SIG-M5 (cell line): ENCODE measurements around the gene PROSER2.

ENCODE experiments used
- DNase-seq: peaks from one replicate; lab custom pipeline; 2025; lab: John Stamatoyannopoulos, UW

Gene PROSER2

DNA sequence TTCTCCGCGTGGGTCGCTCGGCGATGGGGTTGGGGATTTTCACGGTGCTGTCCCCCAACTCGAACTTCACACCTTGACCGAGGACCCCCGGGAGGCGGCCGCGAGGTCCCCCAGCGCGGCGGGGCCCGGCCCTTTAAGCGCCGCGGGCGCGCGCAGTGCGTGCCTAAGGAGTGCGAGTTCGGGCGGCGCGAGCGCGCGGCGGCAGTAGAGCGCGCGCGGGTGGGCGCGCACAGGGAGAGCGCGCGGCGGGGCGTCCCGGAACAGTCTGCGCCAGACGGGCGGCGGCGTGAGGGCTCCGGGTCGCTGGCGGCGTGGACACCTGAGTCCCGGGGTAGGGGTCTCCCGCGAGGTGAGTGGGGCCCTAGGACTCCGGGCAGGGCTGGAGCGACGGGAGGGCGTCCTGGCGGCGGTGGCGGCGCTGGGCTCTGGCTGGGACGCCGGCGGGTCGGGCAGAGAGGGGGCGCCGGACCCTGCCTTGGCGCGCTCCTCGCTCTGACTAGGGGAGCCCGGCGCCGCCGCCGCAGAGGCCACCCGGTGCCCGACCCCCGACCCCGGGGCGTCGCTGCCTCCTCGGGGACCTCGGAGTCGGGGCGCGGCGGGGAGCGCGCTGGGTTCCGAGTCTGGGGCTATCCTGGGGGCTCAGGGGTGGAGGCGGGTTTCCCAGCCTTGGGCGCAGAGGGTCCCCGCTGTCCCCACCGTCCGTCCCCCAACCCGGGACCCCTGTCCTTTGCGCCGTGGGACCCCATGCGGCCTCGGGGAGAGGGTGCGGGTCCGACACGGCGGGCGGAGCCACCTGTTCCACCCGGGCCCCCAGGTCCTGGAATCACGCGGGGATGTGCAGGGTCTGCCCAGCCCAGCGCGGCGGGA is at the start of gene PROSER2:
Gene PROSER2, plus strand, starts transcription at position 235 of the 867 bp plus-strand sequence. CDS start 28,722 bp downstream, outside the sequence.
- no peak for DNase-seq

DNA sequence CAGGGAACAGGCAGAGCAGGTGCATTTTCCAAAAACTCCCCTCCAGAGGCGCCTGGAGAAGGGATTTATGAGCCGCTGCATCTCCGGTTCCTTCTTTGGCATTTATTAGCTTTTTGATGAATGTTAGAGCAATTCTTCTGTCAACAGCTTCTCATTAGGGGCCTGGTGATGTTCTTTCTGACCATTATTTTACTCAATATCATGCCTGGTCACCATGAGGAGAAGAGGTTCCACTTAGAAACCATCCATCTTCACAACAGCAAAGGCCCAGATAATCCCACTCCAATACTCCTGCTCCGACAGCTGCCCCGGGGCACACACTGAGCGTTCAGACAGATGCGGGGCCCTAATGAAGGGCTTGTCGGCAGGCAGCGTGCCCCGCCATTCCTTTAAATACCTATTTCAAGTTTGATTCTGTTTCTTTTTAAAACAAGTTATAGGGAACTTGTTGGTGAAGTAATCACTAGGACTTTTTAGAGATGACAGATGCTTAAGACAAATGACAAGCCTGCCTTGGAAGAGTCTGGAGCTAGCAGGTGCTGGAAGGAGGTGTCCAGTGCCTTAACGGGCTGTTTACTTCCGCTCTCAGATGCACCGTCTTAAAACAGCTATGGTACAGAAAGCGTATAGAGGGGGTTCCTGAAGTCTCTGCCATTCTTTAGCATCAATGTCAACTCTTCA is 49.3 kb upstream of the PROSER2 start:
- no peak for DNase-seq

DNA sequence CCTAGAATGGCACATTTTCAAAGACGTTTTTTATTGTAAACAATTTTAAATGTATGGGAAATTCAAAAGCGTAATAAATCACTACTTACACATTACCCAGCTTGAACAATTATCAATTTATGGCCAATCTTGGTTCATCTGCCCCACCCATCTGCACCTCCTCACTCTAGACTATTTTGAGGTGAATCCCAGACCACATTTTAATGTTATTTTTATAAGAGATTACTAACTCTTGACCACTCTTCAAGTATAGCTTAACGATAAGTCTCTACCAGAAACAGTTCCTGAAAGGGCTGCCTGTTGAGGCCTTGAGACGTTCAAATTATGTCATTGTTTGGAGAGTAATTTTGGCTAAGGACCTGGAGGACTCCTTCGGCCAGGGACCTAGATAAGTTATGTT is 47.7 kb upstream of the PROSER2 start:
- no peak for DNase-seq

DNA sequence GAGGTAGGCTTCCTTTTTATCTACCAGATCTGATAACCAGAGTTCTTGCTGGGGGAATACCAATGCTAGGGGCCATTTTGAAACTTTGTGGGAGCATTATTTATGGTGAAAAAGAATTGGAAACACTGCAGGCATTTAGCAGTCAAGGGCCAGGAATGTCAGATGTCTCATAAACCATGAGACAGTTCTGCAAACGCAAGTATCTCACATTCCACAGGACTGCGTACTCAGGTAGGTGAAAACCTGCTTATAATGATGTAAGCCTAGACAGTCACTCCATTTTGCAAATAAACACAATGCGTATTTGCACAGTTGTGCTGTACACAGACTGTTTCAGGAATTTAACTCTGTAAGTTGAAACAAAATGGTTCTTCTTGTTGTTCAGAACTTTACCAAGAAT is 47.1 kb upstream of the PROSER2 start:
- DNase-seq: no peak

DNA sequence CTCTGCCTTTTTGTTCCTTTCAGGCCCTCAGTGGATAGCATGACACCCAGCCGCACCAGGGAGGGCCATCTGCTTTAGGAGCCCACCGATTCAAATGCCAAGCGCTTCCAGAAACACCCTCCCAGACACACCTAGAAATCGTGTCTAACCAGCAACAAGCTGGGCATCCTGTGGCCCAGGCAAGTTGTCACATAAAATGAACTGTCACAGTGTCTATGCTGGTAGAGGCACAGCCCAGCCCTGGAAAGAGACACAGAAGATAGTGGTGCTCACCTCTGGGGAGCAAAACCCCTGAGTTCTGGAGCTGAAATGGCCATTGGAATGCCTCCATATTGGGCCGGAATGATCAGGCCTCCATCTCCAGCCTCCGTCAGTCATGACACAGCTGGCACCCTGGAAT is 42.0 kb upstream of the PROSER2 start:
- DNase-seq: no peak

DNA sequence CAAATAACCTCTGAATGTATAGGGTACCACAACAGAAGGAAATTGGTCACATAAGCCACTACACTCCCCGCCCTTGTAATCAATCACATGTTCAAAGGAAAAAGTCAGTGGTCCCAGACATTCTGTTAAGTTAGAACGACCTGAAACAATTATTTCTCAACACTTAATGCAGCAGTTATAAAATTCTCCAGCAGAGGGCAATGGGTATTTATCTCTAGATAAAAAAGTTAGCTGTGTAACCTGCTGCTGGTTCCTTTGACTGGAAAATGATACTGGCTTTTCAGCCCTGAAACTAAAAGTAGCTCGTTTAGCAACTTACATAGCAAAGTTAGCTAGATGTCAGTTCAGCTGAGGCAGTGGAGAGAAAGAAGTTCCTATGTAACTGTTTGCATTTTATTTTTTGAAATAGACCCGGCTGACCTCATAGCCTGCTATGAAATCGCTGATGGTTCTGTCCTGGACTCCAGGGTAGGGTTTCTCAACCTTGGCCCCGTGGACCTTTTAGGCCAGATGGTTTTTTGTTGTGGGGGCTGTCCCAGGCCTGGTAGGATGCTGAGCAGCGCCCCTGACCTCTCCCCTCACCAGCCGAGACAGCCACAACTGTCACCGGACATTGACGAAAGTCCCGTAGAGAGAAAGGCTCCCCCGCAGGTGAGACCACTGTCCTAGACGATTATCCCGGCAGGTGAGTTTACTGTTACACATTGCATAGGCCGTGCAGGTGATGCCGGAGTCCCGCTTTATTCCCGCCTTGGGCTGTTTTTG is 40.2 kb upstream of the PROSER2 start:
- no peak for DNase-seq

DNA sequence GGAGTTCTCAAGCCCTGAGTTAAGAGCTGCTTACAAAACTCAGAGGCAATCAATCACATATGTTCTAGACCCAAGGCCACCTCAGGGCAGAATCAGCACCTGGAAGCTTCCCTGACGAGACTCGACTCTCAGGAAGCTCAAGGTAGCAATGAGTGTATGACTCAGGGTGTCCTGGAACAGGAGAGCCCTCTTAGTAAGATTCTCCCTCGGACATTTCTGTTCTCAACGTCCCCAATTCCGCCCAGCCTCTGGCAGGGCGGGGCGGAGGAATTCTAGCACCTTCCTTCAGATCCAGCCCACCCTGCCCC is 39.6 kb upstream of the PROSER2 start:
- DNase-seq: no peak

DNA sequence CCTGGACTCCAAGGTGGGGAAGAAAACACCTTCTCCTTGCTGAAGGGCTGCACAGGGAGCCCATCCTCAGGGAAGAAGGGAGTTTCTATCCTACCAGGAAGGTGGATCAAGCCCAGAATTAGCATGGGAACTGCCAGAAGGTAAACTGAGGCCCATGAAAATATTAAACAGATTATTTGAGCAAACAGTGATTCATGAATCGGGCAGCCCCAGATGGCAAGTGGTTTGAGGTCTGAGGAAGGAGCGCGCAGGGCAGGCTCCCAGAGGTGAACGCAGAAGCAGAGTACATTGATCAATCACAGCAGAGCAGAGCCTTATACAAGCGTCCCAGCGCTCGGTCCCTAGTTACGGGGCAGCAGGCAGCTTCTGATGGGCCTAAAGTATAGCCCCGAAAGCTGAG is 35.8 kb upstream of the PROSER2 start:
- no peak for DNase-seq

DNA sequence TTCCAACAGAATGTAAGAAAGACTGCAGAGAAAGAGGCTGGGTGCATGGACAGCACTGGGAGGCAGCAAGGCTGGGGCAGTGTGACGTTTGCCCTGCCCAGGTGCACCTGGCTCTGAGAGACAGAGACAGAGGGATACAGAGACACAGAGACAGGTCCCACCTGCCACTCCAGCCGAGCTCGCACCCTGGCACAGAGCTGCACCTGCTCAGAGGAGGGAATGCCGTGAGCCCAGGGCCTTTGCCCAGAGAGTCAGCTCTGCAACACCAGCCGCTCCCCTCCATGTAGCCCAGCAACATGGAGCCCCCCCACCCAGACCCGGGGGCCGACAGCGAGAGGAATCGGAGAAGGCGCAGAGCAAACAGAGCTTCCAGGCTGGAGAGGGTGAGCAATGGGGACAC is 35.3 kb upstream of the PROSER2 start:
- DNase-seq: no peak

- no peak for DNase-seq
These were observed 33.9 kb upstream of the PROSER2 start for GRCh38 chr10:11789306-11789705.

- no peak for DNase-seq
These were observed 33.2 kb upstream of the PROSER2 start for GRCh38 chr10:11789956-11790355.

DNA sequence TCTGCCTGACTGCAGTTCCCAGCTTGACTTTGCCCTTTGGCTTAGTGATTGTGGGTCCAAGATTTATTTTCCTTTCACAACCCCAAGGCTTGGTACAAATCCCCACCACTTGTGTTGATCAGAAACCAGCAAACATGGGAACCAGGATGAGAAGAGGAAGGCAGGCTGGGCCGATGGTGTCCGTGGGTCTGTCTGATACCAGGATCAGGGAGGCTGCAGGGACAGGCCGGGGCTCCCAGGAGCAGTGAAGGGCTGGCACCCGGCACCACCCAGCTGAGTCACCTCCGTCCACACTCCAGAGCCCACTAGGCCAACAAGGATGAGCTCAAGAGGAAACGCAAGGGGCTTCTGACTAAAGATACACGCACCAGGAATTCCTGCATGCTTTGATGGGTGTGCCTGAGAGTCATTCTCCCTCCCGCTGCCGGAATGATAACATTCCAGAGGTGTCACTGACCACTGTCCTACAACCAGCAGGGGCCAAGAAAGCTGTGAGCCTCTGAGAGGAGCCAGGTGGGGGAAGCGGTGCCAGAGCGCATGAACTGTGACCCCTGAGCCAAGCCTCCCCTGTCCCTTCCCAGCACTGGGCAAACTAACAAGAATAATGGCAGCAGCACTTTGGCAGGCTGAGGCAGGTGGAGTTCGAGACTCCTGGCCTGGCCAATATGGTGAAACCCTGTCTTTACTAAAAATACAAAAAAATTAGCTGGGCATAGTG is 29.2 kb upstream of the PROSER2 start:
- no peak for DNase-seq

GRCh38 chr10:11794566-11794965 is 28.6 kb upstream of the PROSER2 start:
- DNase-seq: no peak

DNA sequence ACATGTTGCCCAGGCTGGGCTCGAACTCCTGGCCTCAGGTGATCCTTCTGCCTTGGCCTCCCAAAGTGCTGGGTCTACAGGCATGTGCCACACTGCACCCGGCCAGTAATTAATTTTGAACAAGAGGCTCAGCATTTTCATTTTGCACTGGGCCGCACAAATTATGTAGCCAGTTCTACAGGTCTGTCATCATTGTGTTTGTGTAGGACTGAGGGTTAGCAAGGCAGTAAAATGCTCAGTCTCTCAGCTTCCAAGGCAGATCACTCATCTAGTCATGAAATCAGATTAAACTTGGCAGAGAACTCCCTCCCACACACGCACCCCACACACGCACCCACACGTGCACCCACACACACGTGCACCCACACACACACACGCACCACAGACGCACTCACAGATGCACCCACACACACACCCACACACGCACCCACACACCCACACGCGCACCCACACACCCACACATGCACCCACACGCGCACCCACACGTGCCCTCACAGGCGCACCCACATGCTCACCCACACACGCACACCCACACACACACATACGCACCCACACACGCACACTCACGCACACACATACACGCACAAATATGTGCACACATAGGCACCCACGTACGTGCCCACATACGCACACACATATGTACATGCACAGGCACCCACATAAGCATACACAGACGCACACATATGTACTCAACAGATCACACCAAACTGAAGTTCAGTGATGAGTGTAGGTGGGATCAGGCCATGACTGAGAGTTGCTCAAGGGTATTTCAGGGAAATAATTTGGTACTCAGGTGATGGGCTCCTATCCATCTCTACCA is 27.8 kb upstream of the PROSER2 start:
- no peak for DNase-seq

DNA sequence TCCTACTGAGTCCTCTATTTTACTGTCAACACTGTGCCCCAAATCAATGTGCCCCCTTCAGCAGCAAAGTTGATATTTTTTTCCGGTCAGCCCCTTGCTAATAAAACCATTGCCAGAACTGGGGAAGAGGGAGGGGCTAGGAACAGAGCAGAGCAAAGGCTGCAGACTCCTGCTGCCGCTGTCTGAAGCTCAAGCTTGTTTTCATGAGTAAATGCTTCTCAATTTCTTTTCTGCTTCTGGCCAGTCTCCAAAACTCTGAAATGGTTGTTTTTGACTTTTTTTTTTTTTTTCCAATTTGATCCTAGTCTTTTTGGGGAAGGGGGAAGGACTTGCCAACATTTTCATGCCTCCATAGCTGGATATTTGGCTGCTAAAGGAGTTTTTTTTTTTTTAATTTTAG is 26.7 kb upstream of the PROSER2 start:
- DNase-seq: no peak

GRCh38 chr10:11797281-11797680 is 25.9 kb upstream of the PROSER2 start:
- DNase-seq: no peak

- no peak for DNase-seq
These were observed 25.1 kb upstream of the PROSER2 start for GRCh38 chr10:11797847-11798633.

DNA sequence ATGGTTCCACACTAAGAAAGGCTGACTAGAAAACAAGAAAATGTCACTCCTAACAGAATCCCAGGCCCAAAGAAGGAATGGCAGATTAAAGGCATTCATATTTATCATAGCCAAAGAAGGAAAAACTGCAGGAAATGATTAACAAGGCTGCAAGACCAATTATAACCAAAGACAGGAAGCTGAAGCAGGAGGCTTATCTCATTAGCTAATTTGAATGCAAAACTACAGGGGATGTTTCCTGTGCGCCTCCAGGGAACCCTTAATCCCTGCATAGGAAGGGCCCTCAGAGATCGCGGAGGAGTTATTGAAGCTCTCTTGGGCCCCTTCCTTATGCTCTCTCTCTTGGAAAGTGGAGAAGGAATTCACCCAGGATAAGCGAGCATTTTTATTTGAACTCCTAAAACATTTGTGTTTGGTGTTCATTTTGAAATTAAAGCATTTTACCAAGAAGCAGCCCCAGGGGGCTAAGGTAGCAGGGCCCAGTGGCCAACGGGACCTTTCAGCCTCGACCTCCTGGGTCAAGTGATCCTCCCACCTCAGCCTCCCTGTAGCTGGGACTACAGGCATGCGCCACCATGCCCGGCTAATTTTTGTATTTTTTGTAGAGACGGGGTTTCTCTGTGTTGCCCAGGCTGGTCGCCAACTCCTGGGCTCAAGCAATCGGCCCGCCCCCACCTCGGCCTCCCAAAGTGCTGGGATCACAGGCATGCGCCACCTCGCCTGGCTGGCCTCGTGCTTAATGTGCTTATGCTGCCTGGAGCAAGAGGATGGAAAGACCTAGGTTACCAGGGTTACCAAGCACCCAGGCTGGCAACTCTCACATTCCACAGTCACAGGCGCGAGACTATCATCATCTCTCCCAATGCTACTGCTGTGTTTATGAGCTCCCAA is 24.1 kb upstream of the PROSER2 start:
- DNase-seq: no peak

DNA sequence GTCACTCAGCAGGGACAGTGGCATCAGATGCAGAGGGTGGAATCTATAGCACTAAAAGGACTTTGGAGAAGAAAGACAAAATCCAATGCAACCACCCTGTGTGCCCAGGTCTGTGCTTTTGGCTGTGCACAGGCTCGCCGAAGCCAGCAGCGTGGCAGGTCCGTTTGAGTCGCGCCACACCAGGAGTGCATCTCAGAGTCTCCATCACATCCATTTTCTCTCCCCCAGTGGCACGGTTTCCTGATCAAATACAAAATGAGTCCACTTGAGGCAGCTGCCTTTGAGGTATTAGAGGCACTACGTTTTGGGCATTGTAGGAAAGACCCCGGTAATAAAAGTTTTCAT is 23.4 kb upstream of the PROSER2 start:
- DNase-seq: no peak

- no peak for DNase-seq
These were observed 18.8 kb upstream of the PROSER2 start for GRCh38 chr10:11804336-11804735.
